UCSD-AML1 (cell line): ENCODE data around the gene CPA1.

ENCODE experiments used
- DNase-seq: peaks from one replicate; lab custom pipeline; 2025; ENCODE audit not compliant: unreplicated experiment; lab: John Stamatoyannopoulos, UW

CPA1 gene

DNA sequence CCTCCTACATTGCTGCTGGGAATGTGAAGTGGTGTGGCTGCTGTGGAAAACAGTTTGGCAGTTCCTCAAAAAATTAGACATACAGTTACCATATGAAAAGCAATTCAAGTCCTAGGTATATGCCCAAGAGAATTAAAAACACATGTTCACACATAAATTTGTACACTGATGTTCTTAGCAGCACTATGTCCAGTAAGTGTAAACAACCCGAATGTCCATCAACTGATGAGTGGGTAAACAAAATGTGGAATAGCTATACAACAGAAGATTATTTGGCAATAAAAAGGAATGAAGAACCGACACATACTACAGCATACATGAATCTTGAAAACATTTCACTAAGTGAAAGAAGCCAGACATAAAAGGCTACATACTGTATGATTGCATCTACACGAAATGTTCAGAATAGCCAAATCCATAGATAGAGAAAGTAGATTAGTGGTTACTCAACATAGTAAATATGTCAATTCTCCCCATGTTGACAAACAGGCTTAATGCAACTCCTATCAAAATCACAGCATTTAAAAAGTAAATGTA, 43.3 kb downstream of the CPA1 start:
- no peak for DNase-seq

DNA sequence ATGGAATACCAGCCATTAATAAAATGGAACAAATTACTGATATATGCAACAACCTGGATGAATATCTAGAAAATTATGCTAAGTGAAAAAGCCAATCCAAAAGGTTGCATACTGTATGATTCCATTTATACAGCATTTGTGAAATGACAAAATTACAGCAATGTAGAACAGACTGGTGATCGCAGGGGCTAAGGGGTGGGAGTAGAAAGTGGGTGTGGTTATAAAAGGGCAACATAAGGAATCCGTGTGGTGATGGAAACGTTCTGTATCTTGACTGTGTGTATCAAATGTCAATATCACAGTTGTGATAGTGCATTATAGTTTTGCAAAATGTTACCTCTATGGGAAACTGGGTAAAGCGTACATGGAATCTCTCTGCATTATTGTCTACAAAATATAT, 45.5 kb downstream of the CPA1 start:
- no peak for DNase-seq

DNA sequence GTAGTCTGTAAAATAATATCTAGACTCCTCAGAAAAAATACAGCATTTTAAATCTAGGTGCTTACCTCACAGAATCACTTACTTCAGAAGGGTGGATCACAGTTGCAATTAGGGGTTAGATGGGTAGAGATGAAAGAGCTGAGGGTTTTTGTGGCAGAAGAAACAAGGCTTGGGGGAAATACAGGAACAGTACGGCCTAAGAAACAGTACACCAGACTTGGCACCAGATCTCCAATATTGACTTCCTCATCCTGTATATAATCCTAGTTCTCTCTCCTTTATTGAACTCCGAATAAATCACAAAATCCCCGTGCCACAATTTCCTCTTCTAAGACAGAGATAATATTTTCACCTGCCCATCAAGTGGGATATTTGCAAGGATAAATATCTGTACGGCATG, 46.3 kb downstream of the CPA1 start:
- no peak for DNase-seq

DNA sequence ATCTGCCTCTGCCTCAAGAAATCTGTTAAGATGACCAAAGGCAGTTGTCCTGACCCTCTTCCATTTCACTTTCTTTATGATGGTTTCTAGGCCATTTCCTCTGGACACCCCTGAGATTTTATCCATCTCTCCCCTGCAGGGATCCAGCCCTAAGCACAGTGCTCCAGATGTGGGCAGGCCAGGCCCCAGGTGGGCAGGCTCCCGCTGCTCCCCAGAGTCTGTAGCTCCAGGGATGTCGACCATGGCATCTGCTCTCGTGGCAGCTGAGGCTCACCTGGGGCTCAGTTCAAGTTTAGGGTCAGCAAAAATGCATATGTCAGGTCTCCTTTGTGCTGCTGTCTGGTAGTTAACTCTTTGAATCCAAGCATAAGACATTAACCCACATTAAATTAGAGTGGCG, 48.7 kb downstream of the CPA1 start:
- DNase-seq: no peak

DNA sequence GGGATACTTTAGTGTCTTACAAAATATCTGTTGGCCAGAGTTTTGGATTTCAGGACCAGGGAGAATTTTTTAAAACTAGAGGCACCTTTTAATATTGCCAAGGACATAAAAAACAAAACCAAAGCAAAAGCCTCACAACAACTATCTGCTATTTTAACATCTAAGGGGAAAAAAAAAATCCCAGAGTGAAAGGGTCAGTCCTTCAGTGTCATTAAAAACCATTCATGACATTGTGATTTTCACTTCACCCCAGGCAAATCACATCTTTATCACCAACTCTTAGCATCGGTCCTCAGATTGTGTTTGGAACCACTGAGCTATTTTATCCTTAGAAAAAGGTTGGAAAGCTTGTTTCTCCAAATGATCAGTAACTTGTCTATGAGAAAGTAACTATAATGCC, 49.8 kb downstream of the CPA1 start:
- DNase-seq: no peak

GRCh38 chr7:130430841-130431666, 50.8 kb downstream of the CPA1 start:
- DNase-seq: no peak

DNA sequence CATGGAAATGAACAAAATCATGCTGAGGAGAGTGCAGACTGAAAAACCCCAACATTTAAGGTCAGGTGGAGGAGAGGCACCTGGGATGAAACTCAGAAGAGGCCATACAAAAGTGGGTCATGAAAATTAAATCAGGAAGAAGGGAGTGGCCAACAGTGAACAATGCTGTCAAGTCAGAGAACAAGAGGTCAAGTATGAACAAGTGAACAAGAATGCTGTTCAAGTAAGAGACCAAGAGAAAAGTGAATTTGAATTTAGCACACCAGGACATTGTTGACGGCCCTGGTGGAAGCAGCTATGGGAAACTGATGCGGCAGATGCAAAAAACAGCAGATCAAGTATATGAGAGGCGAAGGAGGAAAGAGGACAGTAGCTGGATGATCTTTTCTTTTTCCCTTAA, 52.6 kb downstream of the CPA1 start:
- DNase-seq: no peak

DNA sequence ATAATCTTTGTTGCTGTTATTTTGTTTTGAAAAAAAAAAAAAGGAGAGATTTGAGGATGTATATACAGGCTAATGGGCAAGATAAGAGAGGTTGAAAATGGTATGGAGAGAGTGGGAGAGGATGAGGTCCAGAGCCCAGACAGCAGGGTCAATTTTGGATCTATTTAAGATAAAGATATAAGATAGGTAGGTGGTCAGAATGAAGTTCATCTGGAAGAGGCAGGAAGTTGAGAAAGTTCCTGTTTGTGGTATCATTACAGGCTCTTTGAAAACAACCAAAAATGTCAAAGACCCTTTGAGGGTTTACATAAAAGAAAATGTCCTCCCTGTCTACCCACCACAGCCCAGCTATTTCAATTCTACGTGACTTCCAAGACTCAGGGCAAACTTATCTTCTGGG, 53.0 kb downstream of the CPA1 start:
- DNase-seq: no peak

DNA sequence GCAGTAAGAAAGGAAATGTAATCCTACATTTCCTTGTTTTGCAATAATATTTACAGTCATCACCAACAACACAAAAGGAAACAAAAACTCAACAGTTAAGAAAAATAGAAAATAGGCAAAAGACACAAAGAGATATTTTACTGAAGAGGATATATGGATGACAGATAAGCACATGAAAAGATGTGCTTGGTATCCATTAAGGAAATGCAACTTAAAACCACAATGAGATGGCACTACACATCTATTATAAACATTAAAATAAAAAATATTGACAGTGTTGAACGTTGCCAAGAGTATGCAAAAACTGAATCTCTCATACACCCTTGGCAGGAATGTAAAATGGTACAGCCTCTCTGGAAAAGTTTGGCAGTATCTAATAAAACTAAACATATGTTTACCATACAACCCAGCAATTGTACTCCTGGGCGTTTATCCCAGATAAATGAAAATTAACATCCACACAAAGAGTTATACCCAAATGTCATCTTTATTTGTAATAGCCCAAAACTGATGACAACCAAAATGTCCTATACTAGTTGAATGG, 55.1 kb downstream of the CPA1 start:
- DNase-seq: no peak

- no peak for DNase-seq
Measured at GRCh38 chr7:130436253-130436652, 56.0 kb downstream of the CPA1 start.
